Inflammatory macrophage treated with lipopolysaccharide for 1 hour (primary cell): ENCODE data around the gene SP110.
A peak's percentile ranks its signal among the peaks of the same experiment; 100 is the strongest.
"Not testable (repeated sequence)": the region's sequence is repeated elsewhere in the genome, so short reads cannot be mapped to it uniquely, and the experiment has no call there.

Experiments
- DNase-seq, 2 donors: peaks; one replicate each; pipeline ENCODE4 v3.0.0-alpha.2; 2020 to 2022

SP110 gene

DNA sequence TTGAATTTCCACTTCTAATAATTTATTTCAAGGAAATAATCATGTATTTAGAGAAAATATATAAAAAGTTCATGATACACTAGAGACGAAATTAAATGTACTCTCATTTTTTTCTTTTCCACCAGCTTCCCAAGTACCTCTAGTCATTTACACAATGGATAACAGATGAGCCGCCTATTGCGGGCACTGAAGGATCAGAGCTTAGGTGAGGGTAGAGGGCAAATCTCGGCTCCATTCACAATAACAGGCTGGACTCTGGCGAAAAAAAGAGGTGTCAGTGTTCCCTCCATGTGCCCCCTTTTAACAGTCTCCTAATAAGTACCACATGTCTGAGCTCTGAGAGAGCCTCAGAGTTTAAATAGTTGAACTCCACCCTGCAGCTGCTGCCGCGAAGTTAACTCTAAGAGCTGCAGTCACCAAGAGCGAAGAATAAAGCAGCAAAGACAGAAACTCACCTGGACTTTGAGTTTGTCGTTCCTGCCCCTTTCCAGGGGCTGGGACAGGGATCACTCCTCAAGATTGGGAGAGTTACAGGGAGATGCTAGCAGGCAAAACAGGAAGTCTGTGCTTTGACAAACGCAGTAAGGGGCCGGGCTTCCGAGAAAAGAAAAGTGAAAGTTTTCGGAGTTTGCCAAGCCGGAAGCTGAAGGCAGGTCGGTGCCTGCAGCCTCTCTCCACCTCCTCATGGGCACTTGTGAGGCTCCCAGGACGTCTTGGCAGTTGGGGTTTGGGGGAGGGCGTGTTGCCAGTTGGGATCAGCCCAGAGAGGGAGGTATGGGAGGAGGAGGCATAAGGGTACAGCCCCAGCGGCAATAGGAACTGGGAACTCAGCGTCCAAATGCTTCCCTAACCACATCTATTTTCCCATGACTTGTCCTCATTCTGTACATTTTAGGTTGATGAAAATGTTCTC is at the start of gene SP110:
Gene SP110 (minus strand): TSS at position 566 of the 913 bp plus-strand sequence. CDS start 3,057 bp downstream, outside the sequence.
- DNase-seq = peak; percentile 94 to 95

GRCh38 chr2:230268606-230269243 is 48.9 kb upstream of the SP110 start:
- DNase-seq = no peak

- no peak for DNase-seq
Measured at GRCh38 chr2:230267556-230267955, 47.8 kb upstream of the SP110 start.

- DNase-seq = no peak
Measured at GRCh38 chr2:230267059-230267458, 47.3 kb upstream of the SP110 start.

DNA sequence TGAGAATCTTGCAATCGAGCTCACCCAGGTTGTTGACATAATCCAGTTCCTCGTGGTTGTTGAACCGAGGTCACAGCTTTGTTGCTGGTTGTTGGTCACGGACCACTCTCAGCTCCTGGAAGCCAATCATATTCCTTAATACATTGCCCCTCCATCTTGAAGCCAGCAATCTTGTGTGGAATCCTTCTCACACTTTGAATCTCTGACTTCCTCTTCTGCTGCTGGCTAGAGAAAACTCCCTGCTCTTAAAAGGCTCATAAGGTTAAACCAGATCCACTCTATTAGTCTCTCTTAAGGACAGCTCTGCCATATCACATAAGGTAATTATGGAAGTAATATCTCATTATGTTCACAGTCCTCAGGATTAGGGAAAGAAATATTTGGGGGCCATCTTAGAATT is 46.9 kb upstream of the SP110 start:
- DNase-seq = no peak

DNA sequence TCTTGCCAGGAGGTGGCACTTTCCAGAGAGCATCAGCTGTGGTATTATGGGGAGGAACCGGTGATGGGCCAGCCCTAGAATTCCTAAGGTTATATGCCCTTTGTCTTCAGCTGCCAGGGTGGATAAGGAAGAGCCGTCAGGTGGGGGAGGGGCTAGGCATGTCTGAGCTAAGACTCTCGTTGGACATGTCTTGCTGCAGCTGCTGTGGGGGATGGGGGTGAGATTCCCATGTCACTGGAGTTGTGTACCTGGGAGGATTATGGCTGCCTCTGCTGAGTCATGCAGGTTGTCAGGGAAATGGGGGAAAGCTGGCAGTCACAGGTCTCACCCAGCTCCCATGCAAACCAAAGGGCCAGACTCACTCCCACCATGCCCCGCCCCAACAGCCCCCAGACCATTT is 45.2 kb upstream of the SP110 start:
- not testable (repeated sequence) for DNase-seq

DNA sequence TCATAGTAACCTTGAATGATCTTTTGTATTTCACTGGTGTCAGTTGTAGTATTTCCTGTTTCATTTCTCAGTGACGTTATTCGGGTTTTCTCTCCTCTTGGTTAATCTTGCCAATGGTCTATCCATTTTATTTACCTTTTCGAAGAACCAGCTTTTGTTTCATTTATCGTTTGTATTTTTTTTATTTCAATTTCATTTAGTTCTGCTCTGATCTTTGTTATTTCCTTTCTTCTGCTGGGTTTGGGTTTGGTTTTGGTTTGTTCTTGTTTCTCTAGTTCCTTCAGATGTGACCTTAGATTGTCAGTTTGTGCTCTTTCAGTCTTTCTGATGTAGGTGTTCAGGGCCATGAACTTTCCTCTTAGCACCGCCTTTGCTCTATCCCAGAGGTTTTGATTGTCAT is 42.5 kb upstream of the SP110 start:
- no peak for DNase-seq

- DNase-seq = no peak
Measured at GRCh38 chr2:230258483-230258882, 38.7 kb upstream of the SP110 start.

- no peak for DNase-seq
Measured at GRCh38 chr2:230256733-230257332, 37.0 kb upstream of the SP110 start.

GRCh38 chr2:230254152-230254881 is 34.5 kb upstream of the SP110 start:
- no peak for DNase-seq

- no peak for DNase-seq
Measured at GRCh38 chr2:230250231-230250630, 30.4 kb upstream of the SP110 start.

- peak; percentile 15 to 62 for DNase-seq
Measured at GRCh38 chr2:230246206-230246605, 26.4 kb upstream of the SP110 start.

GRCh38 chr2:230244211-230244610 is 24.4 kb upstream of the SP110 start:
- DNase-seq = no peak

DNA sequence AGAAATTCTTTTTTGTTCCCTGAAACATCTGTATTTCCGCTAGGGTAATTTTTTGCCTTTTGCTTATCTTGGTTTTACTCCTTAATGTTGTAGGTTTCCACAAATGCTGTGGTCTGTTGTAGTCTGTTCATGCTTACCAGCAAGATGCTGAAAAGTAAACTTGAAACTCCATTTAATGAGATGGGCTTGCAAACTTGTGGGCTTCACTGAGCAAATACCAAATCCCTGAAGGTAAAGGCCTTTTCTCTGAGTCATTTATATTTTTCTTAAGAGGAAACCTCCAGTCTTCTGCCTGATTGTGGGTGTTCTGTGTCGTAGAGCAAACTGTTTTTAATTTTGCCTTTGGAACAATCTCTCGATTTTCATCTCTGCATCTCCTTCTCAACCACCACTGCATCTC is 15.1 kb upstream of the SP110 start:
- DNase-seq = no peak

DNA sequence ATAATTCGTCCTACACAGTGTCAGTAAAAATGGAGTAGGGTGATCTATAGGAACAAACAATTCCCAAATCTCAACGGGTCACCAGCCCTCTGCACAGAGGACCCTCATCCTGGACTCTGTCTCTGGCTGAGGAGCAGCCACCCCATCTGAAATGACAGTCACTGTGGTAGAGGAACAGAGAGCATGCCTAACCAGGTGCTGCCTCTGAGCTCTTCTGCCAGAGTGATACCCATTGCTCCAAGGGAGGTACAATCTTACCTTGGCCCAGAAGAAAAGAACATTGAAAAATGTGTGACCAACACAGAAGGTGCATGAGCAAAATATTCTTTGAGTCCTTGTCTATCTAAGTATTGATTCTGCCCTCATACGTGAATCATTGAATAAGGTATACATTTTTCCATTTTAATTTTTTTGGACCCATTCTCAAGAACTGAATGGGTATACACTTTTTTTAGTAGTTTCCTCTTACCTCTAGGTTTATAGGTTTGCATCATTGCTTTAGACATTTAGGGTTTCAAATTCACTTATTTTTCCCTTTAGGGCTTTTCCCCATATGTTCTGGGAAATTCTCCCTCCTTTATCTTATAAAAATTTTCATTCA is 14.4 kb upstream of the SP110 start:
- no peak for DNase-seq

- DNase-seq = no peak
Measured at GRCh38 chr2:230231251-230231650, 11.5 kb upstream of the SP110 start.

DNA sequence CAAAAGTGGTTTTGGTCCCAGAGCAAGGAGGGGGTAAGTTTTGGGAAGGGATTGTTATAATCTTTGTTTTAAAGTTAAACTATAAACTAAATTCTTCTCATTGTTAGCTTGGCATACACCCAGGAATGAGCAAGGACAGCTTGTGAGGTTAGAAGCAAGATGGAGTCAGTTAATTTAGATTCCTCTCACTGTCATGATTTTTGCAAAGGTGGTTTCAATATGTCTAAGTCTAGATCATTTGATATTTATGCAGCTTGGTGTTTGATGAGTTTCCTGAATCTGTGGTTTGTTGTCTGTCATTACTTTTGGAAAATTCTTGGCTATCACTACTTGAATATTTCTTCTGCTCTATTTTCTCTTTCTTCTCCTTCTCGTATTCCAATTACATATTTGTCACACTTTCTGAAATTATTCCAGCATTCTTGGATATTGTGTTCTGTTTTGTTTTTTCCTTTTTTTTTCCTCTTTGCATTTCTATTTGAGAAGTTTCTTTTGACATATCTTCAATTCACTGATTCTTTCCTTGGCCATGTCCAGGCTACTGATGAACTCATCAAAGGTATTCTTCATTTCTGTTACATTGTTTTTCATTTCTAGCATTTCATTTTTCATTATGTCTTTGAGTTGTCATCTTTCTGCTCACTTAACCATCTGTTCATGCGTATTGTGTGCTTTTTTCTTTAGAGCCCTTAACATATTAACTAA is 10.9 kb upstream of the SP110 start:
- DNase-seq = no peak

DNA sequence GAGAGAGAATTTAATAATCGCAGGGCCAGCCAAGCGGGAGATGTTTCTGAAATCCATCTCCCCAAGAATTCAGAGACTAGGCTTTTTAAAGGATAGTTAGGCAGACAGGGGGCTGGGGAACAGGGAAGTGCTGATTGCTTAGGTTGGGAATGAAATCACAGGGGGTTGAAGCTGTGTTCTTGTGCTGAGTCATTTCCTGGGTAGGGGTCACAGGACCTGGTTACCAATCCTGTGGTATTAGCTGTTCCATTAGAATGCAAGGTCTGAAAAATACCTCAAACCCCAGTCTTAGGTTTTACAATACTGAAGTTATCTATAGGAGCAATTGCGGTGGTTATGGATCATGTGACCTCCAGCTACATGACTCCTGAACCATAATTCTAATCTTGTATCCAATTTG is 10.3 kb upstream of the SP110 start:
- peak; percentile 24 to 62 for DNase-seq

DNA sequence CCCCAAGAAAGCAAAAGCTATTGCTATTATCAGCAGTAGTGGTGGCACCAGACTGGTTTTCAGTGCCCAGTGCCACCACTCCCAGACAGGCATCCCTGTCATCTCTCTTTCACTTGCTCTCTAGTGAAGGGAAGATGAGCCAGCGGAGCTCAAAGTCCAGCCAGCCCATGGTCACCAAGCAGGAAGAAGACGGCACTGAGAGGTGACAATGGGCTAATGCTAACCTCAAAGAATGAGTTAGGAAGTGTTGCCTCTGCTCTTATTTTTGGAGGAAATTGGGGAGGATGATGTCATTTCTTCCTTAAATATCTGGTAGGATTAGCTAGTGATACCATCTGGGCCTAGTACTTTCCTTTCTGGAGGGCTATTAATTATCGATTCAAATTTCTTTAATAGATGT is 7.4 kb upstream of the SP110 start:
- DNase-seq = peak in 1 of 2 donors; percentile 15

- DNase-seq = peak in 1 of 2 donors; percentile 15
Measured at GRCh38 chr2:230226051-230226551, 6.3 kb upstream of the SP110 start.

GRCh38 chr2:230225486-230225885 is 5.7 kb upstream of the SP110 start, which contains the start of gene SP140:
SP140 (plus strand) TSS chr2:230225736; CDS start chr2:230225845, 109 bp downstream.
- peak; percentile 86 to 91 for DNase-seq

- peak; percentile 73 to 77 for DNase-seq
Measured at GRCh38 chr2:230224458-230224857, 4.7 kb upstream of the SP110 start.
